Measurements from ENCODE around the gene TMEM79.
A peak's percentile ranks its signal among the peaks of the same experiment; 100 is the strongest.

Gene TMEM79

DNA sequence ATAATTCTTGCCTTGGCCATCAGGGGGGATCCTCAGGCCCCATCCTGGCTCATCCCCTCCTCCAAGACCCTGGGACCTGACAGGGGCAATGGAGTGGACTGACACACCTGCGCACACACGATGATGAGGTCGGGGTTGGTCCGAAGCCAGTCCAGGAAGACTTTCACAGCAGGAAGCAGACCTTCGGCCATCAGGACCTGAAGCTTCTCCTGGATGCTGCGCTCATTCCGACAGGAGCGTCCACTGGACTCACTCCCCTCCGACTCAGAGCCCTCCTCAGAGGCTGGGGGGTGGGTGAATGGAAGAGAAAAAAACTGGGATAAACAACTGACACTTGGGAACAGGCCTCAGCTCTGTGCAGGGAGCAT, 20.9 kb upstream of the TMEM79 start:
- DNase-seq (ENCODE audit: low read depth): no peak

GRCh38 chr1:156266051-156266450, 18.1 kb upstream of the TMEM79 start:
- no peak for DNase-seq (ENCODE audit: low read depth)

DNA sequence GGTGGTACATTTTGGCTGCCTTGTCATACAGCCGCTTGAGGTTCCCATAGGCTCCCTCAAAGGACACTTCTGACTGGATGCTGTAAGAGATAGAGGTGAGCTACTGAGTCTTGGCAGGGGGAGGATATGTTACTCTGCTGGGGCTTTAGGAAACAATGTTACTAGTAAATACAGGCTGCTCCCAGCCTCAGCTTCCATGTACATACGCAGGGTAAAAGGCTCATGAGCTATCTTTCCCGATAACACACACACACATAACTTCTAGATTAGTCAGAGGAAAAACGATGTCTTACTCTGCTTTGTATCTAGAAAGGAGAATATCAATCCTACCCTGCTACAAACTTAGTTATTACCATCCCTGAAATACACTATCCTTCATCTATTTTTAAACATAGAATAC, 15.8 kb upstream of the TMEM79 start:
- DNase-seq (ENCODE audit: low read depth): no peak

DNA sequence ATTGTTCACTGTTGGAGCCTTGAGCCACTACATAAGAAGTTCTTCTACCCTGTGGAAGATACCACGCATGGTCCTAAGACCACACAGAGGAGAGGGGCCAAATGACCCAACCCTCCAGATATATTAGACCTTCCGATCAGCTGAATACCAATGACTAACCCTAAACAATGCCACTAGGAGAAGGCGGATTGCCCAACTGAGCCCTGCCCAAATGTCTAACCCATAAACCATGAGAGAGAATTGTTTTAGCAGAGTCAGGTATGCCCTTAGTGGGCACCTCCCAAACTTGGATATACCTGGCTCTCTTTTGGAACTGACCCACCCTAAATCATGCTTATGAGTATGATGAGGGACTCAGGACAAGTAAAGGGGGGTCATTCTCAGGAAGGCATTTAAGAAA, 13.8 kb upstream of the TMEM79 start:
- DNase-seq (ENCODE audit: low read depth): no peak

- DNase-seq (ENCODE audit: low read depth): no peak
Measured at GRCh38 chr1:156276532-156276931, 7.6 kb upstream of the TMEM79 start.

GRCh38 chr1:156276966-156277381, 7.2 kb upstream of the TMEM79 start:
- no peak for DNase-seq (ENCODE audit: low read depth)

- no peak for DNase-seq (ENCODE audit: low read depth)
Measured at GRCh38 chr1:156279837-156280236, 4.3 kb upstream of the TMEM79 start.

GRCh38 chr1:156281281-156281680, 2.8 kb upstream of the TMEM79 start:
- no peak for DNase-seq (ENCODE audit: low read depth)

DNA sequence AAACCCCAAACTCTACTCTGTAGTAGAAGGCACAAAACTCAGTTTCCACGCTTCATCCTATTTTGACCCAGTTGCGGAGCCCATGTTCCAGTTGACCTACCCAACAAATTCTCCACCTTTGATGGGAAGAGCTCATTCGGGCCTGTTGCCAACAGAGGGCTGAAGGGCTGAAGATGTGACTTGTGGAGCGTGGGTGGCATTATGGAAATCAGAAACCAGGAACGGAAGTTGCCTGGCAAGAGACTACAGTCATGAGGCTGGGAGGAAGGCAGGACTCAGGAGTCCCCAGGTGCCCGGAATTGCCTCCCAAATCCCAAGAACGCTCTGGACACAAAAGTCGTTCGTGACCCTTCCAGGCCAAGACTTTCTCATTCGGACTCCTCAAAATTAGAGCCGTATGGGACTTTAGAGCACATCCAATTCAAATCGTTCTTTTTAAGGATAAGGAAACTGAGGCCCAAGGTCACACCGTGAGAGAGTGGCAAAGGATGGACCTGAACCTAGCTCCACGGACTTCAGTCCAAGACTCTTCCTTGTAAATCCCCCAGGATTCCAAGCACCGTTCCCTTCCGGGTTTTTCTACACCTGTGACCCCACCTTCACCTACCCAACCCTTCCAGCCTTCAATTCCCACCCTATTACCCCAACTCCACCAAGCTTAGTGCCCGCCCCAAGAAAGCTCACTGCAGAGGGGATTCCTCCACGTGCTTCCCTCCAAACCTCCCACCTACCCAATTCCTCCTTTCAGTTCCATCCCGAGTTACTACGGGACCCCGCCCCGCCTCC, 2.2 kb upstream of the TMEM79 start:
- no peak for DNase-seq (ENCODE audit: low read depth)

- peak; percentile 98 for DNase-seq (ENCODE audit: low read depth)
Measured at GRCh38 chr1:156282479-156283222, 1.5 kb upstream of the TMEM79 start, which contains the start of gene SMG5. SMG5 (minus strand) TSS chr1:156282825; CDS start chr1:156282680, 145 bp downstream.

- DNase-seq (ENCODE audit: low read depth): no peak
Measured at GRCh38 chr1:156283521-156283920, 604 bp upstream of the TMEM79 start.

DNA sequence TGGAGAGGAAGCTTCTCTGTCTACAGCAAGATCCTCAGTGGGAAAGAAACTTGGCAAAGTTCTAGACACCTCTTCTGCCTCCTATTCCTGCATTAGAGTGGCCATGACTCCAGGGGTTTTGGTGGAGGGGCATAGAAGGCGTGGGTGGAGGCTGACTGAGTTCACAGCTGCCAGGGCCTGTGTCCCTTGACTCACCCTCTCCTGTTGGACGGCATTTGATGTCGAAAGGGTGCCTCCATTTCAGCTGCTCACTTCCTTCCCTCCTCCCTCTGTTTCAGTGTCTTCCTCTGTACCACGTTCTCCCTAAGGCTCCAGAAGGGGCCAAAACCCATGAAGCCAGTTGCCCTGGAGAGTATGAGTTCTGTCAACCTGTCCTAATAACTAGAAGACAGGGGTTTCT, 632 bp downstream of the TMEM79 start:
- DNase-seq (ENCODE audit: low read depth): no peak

DNA sequence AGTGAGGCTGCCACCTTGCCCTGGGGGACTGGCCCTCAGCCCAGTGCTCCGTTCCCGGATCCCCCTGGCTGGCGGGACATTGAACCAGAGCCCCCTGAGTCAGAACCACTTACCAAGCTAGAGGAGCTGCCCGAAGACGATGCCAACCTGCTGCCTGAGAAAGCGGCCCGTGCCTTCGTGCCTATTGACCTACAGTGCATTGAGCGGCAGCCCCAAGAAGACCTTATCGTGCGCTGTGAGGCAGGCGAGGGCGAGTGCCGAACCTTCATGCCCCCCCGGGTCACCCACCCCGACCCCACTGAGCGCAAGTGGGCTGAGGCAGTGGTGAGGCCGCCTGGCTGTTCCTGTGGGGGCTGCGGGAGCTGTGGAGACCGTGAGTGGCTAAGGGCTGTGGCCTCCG, 1.3 kb downstream of the TMEM79 start:
- no peak for DNase-seq (ENCODE audit: low read depth)

- no peak for DNase-seq (ENCODE audit: low read depth)
Measured at GRCh38 chr1:156286061-156286460, 1.9 kb downstream of the TMEM79 start.

DNA sequence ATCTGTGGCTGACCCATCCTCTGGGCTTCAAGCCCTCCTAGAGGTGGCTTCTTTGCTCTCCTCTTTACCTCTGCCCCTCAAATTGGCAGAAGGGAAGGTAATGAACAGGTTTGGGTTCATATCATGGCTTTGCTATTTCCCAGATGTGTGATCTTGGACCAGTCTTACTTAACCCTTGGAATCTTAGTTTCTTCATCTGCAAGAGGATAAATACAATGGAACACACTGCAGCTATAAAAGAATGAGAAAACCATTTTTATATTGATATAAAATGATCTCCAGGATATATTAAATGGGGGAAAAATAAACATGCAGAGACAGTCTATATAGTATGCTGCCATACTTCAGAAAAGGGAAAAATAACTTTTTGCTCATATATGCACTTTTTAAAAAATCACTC, 5.7 kb downstream of the TMEM79 start:
- no peak for DNase-seq (ENCODE audit: low read depth)

DNA sequence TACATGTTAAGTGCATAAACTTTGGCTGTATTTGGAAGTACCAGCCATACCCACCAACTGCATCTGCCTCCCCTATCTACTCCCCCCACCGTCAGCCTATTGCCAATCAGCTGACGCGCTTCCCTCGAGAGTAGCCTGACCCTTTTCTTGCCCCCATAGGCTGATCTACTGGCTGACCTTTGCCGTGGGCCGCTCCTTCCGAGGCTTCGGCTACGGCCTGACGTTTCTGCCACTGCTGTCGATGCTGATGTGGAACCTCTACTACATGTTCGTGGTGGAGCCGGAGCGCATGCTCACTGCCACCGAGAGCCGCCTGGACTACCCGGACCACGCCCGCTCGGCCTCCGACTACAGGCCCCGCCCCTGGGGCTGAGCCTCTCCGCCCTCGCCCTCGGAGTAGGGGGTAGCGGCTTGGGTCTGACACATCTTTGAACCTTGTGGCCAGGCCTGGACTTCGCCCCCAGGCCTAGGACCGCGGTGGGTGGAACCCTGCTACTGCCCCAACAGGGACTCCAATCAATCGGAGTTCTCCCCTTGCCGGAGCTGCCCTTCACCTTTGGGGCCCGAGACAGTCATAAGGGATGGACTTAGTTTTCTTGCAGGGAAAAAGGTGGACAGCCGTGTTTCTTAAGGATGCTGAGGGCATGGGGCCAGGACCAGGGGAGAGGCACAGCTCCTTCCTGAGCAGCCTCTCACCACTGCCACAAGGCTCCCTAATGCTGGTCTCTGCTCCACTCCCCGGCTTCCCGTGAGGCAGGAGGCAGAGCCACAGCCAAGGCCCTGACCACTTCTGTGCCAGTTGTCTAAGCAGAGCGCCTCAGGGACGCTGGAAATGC, 7.3 kb downstream of the TMEM79 start:
- DNase-seq (ENCODE audit: low read depth): peak; percentile 64

DNA sequence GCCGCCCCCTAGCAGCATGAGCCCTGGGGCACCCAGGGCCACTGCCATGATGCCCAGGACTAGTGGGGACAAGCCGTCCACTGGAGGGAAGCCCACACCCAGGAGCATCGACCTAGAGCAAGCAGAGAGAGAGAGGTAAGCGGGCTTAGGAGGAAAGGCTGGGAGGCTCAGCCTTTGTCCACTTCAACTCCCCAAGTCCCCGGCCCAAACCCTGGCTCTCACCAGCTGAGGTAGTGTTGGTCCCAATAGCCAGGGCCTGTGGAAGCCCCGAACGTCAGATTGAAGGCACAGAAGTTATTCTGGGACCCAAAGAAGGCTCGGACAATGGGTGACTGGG, 8.9 kb downstream of the TMEM79 start:
- DNase-seq (ENCODE audit: low read depth): no peak

GRCh38 chr1:156293895-156294294, 9.8 kb downstream of the TMEM79 start:
- no peak for DNase-seq (ENCODE audit: low read depth)

DNA sequence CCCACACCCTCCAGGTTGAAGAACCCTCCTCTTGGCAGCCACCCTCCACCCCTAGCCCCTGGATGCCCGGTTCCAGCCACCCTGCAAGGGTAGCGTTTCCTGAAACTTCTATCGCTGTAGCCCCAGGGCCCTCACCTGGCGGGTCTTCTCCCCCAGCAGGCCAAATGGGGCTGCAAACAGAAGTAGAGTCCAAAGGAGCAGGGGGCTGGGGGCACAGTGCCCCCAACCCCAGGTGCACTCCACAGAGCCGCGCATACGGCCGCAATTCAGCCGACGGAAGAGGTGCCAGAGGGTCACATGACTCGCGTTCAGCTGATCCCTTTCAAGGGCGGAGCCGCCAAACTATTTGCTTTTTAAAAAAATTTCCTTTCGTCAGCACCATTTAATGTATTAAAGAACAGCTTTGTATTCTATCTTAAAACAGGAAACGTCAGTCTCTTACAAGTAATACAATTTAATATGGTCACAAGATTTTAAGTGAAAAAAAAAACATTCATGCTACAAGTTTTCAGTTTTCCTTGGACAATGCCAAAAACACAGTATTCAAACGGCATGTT, 11.3 kb downstream of the TMEM79 start, which contains the start of gene GLMP:
Gene GLMP (minus strand): TSS at position 289 of the 557 bp plus-strand sequence. CDS start 34 bp downstream, at position 255.
- DNase-seq (ENCODE audit: low read depth): no peak

DNA sequence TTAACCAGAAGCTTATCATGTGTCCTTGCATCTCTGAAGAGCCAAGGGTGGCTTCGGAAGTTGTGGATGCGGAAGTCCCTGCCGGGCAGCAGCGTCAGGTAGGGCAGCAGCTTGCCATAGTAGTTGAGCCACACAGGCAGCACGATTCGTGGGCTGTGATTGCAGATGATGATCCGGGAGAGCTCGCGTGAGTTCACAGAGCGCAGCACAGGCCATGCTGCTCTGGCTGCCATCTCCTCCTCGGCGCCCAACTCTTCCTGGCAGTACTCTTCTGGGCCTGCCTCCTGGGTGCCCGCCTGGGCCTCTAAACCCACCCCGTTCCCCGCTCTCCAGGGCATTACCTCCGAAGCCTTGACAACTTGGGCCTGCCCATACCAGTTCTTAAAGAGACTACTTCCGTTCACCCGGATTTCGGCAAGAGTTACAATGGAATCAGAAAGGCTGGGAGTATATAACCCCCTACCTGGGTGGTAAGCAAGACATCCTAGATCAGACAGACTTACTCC, 14.8 kb downstream of the TMEM79 start, which contains the start of gene VHLL:
Gene VHLL (minus strand): TSS at position 456 of the 506 bp plus-strand sequence. CDS start 118 bp downstream, at position 338.
- no peak for DNase-seq (ENCODE audit: low read depth)

GRCh38 chr1:156303241-156303640, 19.1 kb downstream of the TMEM79 start:
- no peak for DNase-seq (ENCODE audit: low read depth)

DNA sequence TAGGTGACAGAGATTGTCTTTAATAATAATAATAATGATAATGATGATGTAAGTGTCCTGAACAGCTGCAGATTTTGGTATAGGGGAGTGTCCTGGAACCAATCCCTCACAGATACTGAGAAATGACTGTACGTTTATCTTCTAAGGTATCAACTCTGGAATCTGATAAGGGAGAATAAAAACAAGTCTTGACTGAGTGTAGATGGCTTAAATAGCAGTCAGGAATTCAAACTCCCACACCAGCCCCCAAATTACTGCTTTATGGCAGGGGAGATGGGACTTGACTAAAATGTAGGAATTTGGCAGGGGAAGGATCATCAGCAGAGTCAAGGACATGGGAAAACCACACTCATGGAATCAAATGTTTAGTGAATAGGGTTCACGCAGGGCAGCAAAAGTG, 21.1 kb downstream of the TMEM79 start:
- DNase-seq (ENCODE audit: low read depth): no peak
